ENCODE results near the gene DLEC1. TPM values are rescaled to one million over a fixed set of nuclear protein-coding genes. Genes with fewer than 3 reads are reported as not detected.
"Not testable (repeated sequence)": the region's sequence is repeated elsewhere in the genome, so short reads cannot be mapped to it uniquely, and the experiment has no call there.

The DLEC1 gene
- polyA plus RNA-seq, 1 experiment, result 0.04 TPM

- H3K27ac ChIP-seq (ENCODE audit: low read depth, low read length), result no peak overlapping the region
- peak; percentile 1 for DNase-seq (ENCODE audit: low read depth, low spot score)
- H3K4me3 ChIP-seq (ENCODE audit: low read depth, low read length), result no peak overlapping the region
- TF ChIP-seq CTCF (IDR thresholded peaks at IDR 0.05; ENCODE audit: low read depth, low read length), result no peak
- ChIA-PET CTCF (no interaction called here), POLR2A (no interaction called here)
- H3K27me3 ChIP-seq (ENCODE audit: control insufficient read depth, insufficient read depth, low read length), result no peaks in the 10 kb centered on the region
- H3K9me3 ChIP-seq (ENCODE audit: control insufficient read depth, insufficient read depth, low read length), result peaks cover 5% of the 10 kb centered on the region; the same call in 1 of the 2 replicates
These were observed 45.6 kb downstream of the DLEC1 start for GRCh38 chr3:38084334-38085310.

- POLR2A ChIA-PET, result no interaction called here
These were observed 46.4 kb downstream of the DLEC1 start for GRCh38 chr3:38085311-38085942.

GRCh38 chr3:38085943-38086324, 46.9 kb downstream of the DLEC1 start:
- peaks cover 5% of the 10 kb centered on the region; the same call in 1 of the 2 replicates for H3K9me3 ChIP-seq (ENCODE audit: control insufficient read depth, insufficient read depth, low read length)
- POLR2A ChIA-PET, result no interaction called here
- no peak for DNase-seq (ENCODE audit: low read depth, low spot score)
- CTCF ChIA-PET, result no interaction called here
- no peak for TF ChIP-seq CTCF (IDR thresholded peaks at IDR 0.05; ENCODE audit: low read depth, low read length)
- H3K27ac ChIP-seq (ENCODE audit: low read depth, low read length), result no peak overlapping the region
- no peak overlapping the region for H3K4me3 ChIP-seq (ENCODE audit: low read depth, low read length)
- no peaks in the 10 kb centered on the region for H3K27me3 ChIP-seq (ENCODE audit: control insufficient read depth, insufficient read depth, low read length)

More at GRCh38 chr3:38085311-38085942, 46.4 kb downstream of the DLEC1 start:
- TF ChIP-seq CTCF (IDR thresholded peaks at IDR 0.05; ENCODE audit: low read depth, low read length), result no peak
- H3K4me3 ChIP-seq (ENCODE audit: low read depth, low read length), result no peak overlapping the region
- no peak for DNase-seq (ENCODE audit: low read depth, low spot score)
- H3K9me3 ChIP-seq (ENCODE audit: control insufficient read depth, insufficient read depth, low read length), result peaks cover 5% of the 10 kb centered on the region; the same call in 1 of the 2 replicates
- no peaks in the 10 kb centered on the region for H3K27me3 ChIP-seq (ENCODE audit: control insufficient read depth, insufficient read depth, low read length)
- CTCF ChIA-PET, result no interaction called here
- no peak overlapping the region for H3K27ac ChIP-seq (ENCODE audit: low read depth, low read length)

- no peak for TF ChIP-seq CTCF (IDR thresholded peaks at IDR 0.05; ENCODE audit: low read depth, low read length)
- Histone ChIP-seq H3K4me3 (ENCODE audit: low read depth, low read length) (no peak overlapping the region), H3K27ac (ENCODE audit: low read depth, low read length) (no peak overlapping the region), H3K9me3 (ENCODE audit: control insufficient read depth, insufficient read depth, low read length) (peaks cover 5% of the 10 kb centered on the region; the same call in 1 of the 2 replicates), H3K27me3 (ENCODE audit: control insufficient read depth, insufficient read depth, low read length) (no peaks in the 10 kb centered on the region)
- ChIA-PET CTCF (no interaction called here), POLR2A (no interaction called here)
- DNase-seq (ENCODE audit: low read depth, low spot score), result no peak
These were observed 47.5 kb downstream of the DLEC1 start for GRCh38 chr3:38086496-38086895.

GRCh38 chr3:38087278-38087677, 48.3 kb downstream of the DLEC1 start:
- POLR2A ChIA-PET; H3K27me3 ChIP-seq (ENCODE audit: control insufficient read depth, insufficient read depth, low read length); H3K4me3 ChIP-seq (ENCODE audit: low read depth, low read length); H3K9me3 ChIP-seq (ENCODE audit: control insufficient read depth, insufficient read depth, low read length); CTCF ChIA-PET; DNase-seq (ENCODE audit: low read depth, low spot score); H3K27ac ChIP-seq (ENCODE audit: low read depth, low read length): not testable (repeated sequence)
